HCT116 (cell line): Measurements from ENCODE around the gene NTSR2.

Experiments
- CEBPB ChIP-seq: IDR thresholded peaks from 2 replicates; pipeline ENCODE4 v1.6.1; 2012; ENCODE audit warnings: low read depth
- EZH2 ChIP-seq: fragments of 200-600 bp; sonication (generic); IDR thresholded peaks from 2 replicates; pipeline ENCODE4 v1.6.1; 2017; ENCODE audit warnings: antibody characterized with exemption, mixed run types
- POLR2AphosphoS5 ChIP-seq: IDR thresholded peaks from 2 replicates; pipeline ENCODE4 v1.6.1; 2011; ENCODE audit warnings: mild to moderate bottlenecking, low read depth, low read length, moderate library complexity
- YY1 ChIP-seq: IDR thresholded peaks from 2 replicates; pipeline ENCODE4 v1.6.1; 2011; ENCODE audit warnings: low read length, low read depth, moderate library complexity, mild to moderate bottlenecking; ENCODE audit not compliant: insufficient replicate concordance; ENCODE audit errors: extremely low read depth
- ZFX ChIP-seq: fragments of 450-650 bp; IDR thresholded peaks from 2 replicates; pipeline ENCODE4 v1.6.1; 2017
- TF ChIP-seq, protein P1 (sequence below): IDR thresholded peaks from 2 replicates; pipeline ENCODE4 v1.6.1; 2012
- TF ChIP-seq, protein P2 (sequence below), 3 experiments: fragments of 200-600 bp in 1 of 3; sonication (generic) in 1 of 3; IDR thresholded peaks in 2 of 3; conservative IDR thresholded peaks in 1 of 3; 2 replicates each; pipeline ENCODE4 v1.5.1; 2012 to 2017; ENCODE audit warnings: low read depth in 2 of 3, low read length in 2 of 3, antibody characterized with exemption in 1 of 3, borderline replicate concordance in 1 of 3, control low read depth in 1 of 3, mild to moderate bottlenecking in 1 of 3, mixed read lengths in 1 of 3, mixed run types in 1 of 3, moderate library complexity in 1 of 3; ENCODE audit not compliant: insufficient read depth in 1 of 3

GRCh38 chr2:11617984-11618707, 51.8 kb downstream of the NTSR2 start:
- TF ChIP-seq YY1 (no peak), EZH2 (no peak), ZFX (no peak), CEBPB (no peak), POLR2AphosphoS5 (no peak)
- TF ChIP-seq, protein P1, sequence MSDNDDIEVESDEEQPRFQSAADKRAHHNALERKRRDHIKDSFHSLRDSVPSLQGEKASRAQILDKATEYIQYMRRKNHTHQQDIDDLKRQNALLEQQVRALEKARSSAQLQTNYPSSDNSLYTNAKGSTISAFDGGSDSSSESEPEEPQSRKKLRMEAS, result no peak
- TF ChIP-seq, protein P2, sequence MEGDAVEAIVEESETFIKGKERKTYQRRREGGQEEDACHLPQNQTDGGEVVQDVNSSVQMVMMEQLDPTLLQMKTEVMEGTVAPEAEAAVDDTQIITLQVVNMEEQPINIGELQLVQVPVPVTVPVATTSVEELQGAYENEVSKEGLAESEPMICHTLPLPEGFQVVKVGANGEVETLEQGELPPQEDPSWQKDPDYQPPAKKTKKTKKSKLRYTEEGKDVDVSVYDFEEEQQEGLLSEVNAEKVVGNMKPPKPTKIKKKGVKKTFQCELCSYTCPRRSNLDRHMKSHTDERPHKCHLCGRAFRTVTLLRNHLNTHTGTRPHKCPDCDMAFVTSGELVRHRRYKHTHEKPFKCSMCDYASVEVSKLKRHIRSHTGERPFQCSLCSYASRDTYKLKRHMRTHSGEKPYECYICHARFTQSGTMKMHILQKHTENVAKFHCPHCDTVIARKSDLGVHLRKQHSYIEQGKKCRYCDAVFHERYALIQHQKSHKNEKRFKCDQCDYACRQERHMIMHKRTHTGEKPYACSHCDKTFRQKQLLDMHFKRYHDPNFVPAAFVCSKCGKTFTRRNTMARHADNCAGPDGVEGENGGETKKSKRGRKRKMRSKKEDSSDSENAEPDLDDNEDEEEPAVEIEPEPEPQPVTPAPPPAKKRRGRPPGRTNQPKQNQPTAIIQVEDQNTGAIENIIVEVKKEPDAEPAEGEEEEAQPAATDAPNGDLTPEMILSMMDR (IDR thresholded peaks at IDR 0.05 in 2 of 3, conservative IDR thresholded peaks at IDR 0.05 in 1 of 3; ENCODE audit: borderline replicate concordance in 1 of 3, insufficient read depth in 1 of 3, low read depth in 2 of 3, low read length in 2 of 3), result no peak
